ENCODE measurements around the gene SBF2. TPM values are rescaled to one million over a fixed set of nuclear protein-coding genes. Genes with fewer than 3 reads are reported as not detected.
"Not testable (repeated sequence)": the region's sequence is repeated elsewhere in the genome, so short reads cannot be mapped to it uniquely, and the experiment has no call there.

Gene SBF2
- polyA plus RNA-seq, 4 donors: 10.0 to 50.5 (median 15.1) TPM

- WGBS, 3 donors: 91 to 97% (median 96%) methylated on average over 5 of the region's 5 CpGs
- no peak overlapping the region for H3K4me3 ChIP-seq (ENCODE audit: low read depth in 1 of 3, low read length in 3 of 3)
- DNase-seq (no peak), FAIRE-seq (no peak)
- no peaks in the 10 kb centered on the region for H3K27me3 ChIP-seq (ENCODE audit: control insufficient read depth in 3 of 3, insufficient read depth in 3 of 3, low read length in 3 of 3)
- H3K36me3 ChIP-seq (ENCODE audit: control insufficient read depth in 3 of 3, insufficient read depth in 2 of 3, low read depth in 1 of 3, low read length in 3 of 3): peaks cover 0 to 6% (median 0%) of the 10 kb centered on the region in 3 donors
- peaks cover 0 to 2% of the 10 kb centered on the region in 2 donors for H3K9me3 ChIP-seq (ENCODE audit: control insufficient read depth in 2 of 2, insufficient read depth in 1 of 2, low read depth in 1 of 2, low read length in 1 of 2)
- no peak overlapping the region for H3K27ac ChIP-seq (ENCODE audit: low read depth in 1 of 3, low read length in 2 of 3)
- no peaks in the 10 kb centered on the region for H3K4me1 ChIP-seq (ENCODE audit: control insufficient read depth in 3 of 3, insufficient read depth in 2 of 3, low read depth in 1 of 3, low read length in 2 of 3)
Measured at GRCh38 chr11:9941991-9942390, 352.0 kb downstream of the SBF2 start.

GRCh38 chr11:9939150-9939549 lies 354.9 kb downstream of the SBF2 start:
- FAIRE-seq; H3K36me3 ChIP-seq (ENCODE audit: control insufficient read depth in 3 of 3, insufficient read depth in 2 of 3, low read depth in 1 of 3, low read length in 3 of 3); H3K4me1 ChIP-seq (ENCODE audit: control insufficient read depth in 3 of 3, insufficient read depth in 2 of 3, low read depth in 1 of 3, low read length in 2 of 3); H3K27me3 ChIP-seq (ENCODE audit: control insufficient read depth in 3 of 3, insufficient read depth in 3 of 3, low read length in 3 of 3); H3K9me3 ChIP-seq (ENCODE audit: control insufficient read depth in 2 of 2, insufficient read depth in 1 of 2, low read depth in 1 of 2, low read length in 1 of 2); DNase-seq; H3K4me3 ChIP-seq (ENCODE audit: low read depth in 1 of 3, low read length in 3 of 3); H3K27ac ChIP-seq (ENCODE audit: low read depth in 1 of 3, low read length in 2 of 3): not testable (repeated sequence)
- WGBS, 3 donors: 81 to 89% (median 83%) methylated on average over 11 of the region's 11 CpGs

DNA sequence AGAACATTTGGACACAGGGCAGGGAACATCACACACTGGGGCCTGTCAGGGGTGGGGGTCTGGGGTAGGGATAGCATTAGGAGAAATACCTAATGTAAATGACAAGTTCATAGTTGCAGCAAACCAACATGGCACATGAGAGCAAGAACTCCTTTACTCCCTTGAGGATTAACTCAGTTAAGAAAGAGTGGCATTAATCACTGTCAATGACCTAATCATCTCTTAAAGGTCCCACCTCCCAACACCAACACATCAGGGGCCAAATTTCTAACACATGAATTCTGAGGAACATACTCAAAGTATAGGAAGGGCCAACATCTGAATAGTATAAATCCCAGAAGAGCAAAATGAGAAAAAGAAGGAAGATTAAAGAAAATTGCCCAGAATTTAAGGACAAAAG lies 357.3 kb downstream of the SBF2 start:
- FAIRE-seq: no peak
- H3K27me3 ChIP-seq (ENCODE audit: control insufficient read depth in 3 of 3, insufficient read depth in 3 of 3, low read length in 3 of 3): no peaks in the 10 kb centered on the region

GRCh38 chr11:9932843-9933242 lies 361.2 kb downstream of the SBF2 start:
- not testable (repeated sequence) for DNase-seq; H3K4me3 ChIP-seq (ENCODE audit: low read depth in 1 of 3, low read length in 3 of 3); H3K27me3 ChIP-seq (ENCODE audit: control insufficient read depth in 3 of 3, insufficient read depth in 3 of 3, low read length in 3 of 3); H3K4me1 ChIP-seq (ENCODE audit: control insufficient read depth in 3 of 3, insufficient read depth in 2 of 3, low read depth in 1 of 3, low read length in 2 of 3); H3K27ac ChIP-seq (ENCODE audit: low read depth in 1 of 3, low read length in 2 of 3); H3K9me3 ChIP-seq (ENCODE audit: control insufficient read depth in 2 of 2, insufficient read depth in 1 of 2, low read depth in 1 of 2, low read length in 1 of 2); FAIRE-seq; H3K36me3 ChIP-seq (ENCODE audit: control insufficient read depth in 3 of 3, insufficient read depth in 2 of 3, low read depth in 1 of 3, low read length in 3 of 3)
- WGBS, 3 donors: 80 to 98% (median 92%) methylated on average over 2 of the region's 2 CpGs

More for the DNA sequence above, 357.3 kb downstream of the SBF2 start:
- no peak for DNase-seq
- Histone ChIP-seq H3K36me3 (ENCODE audit: control insufficient read depth in 3 of 3, insufficient read depth in 2 of 3, low read depth in 1 of 3, low read length in 3 of 3) (peaks cover 0 to 2% (median 0%) of the 10 kb centered on the region in 3 donors), H3K4me1 (ENCODE audit: control insufficient read depth in 3 of 3, insufficient read depth in 2 of 3, low read depth in 1 of 3, low read length in 2 of 3) (no peaks in the 10 kb centered on the region), H3K4me3 (ENCODE audit: low read depth in 1 of 3, low read length in 3 of 3) (no peak overlapping the region), H3K27ac (ENCODE audit: low read depth in 1 of 3, low read length in 2 of 3) (no peak overlapping the region), H3K9me3 (ENCODE audit: control insufficient read depth in 2 of 2, insufficient read depth in 1 of 2, low read depth in 1 of 2, low read length in 1 of 2) (no peaks in the 10 kb centered on the region)

GRCh38 chr11:9930562-9931331 lies 363.3 kb downstream of the SBF2 start:
- H3K4me1 ChIP-seq (ENCODE audit: control insufficient read depth in 3 of 3, insufficient read depth in 2 of 3, low read depth in 1 of 3, low read length in 2 of 3); H3K36me3 ChIP-seq (ENCODE audit: control insufficient read depth in 3 of 3, insufficient read depth in 2 of 3, low read depth in 1 of 3, low read length in 3 of 3); H3K9me3 ChIP-seq (ENCODE audit: control insufficient read depth in 2 of 2, insufficient read depth in 1 of 2, low read depth in 1 of 2, low read length in 1 of 2); FAIRE-seq; H3K27me3 ChIP-seq (ENCODE audit: control insufficient read depth in 3 of 3, insufficient read depth in 3 of 3, low read length in 3 of 3); H3K27ac ChIP-seq (ENCODE audit: low read depth in 1 of 3, low read length in 2 of 3); H3K4me3 ChIP-seq (ENCODE audit: low read depth in 1 of 3, low read length in 3 of 3): not testable (repeated sequence)
- peak in 1 of 2 donors; percentile 25 for DNase-seq
- WGBS, 3 donors: 82 to 89% (median 89%) methylated on average over 14 of the region's 14 CpGs

- no peak for FAIRE-seq
Measured at GRCh38 chr11:9927670-9928069, 366.3 kb downstream of the SBF2 start.

DNA sequence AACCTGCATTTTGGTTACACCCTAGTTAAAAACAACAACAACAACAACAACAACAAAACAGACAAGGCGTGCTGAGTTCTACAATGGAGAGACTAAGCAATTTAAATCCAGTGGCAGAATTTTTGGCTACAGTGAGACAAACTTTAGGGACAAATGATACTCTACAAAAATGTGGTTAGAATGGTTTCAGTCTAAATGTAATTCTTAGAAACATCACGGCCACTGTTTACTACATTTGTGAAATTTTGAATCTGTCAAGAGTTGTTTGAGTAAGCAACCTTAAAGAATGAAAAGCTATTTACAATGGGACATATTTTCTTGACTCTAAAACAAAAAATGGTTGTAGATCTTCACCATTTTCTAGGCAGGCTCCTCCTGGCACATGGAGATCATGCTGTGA lies 370.7 kb downstream of the SBF2 start:
- H3K4me3 ChIP-seq (ENCODE audit: low read depth in 1 of 3, low read length in 3 of 3): no peak overlapping the region
- FAIRE-seq (no peak), DNase-seq (no peak)
- no peaks in the 10 kb centered on the region for H3K4me1 ChIP-seq (ENCODE audit: control insufficient read depth in 3 of 3, insufficient read depth in 2 of 3, low read depth in 1 of 3, low read length in 2 of 3)
- H3K9me3 ChIP-seq (ENCODE audit: control insufficient read depth in 2 of 2, insufficient read depth in 1 of 2, low read depth in 1 of 2, low read length in 1 of 2): no peaks in the 10 kb centered on the region
- no peak overlapping the region for H3K27ac ChIP-seq (ENCODE audit: low read depth in 1 of 3, low read length in 2 of 3)
- no peaks in the 10 kb centered on the region for H3K27me3 ChIP-seq (ENCODE audit: control insufficient read depth in 3 of 3, insufficient read depth in 3 of 3, low read length in 3 of 3)
- 67 to 85% (median 81%) methylated on average over 2 of the region's 2 CpGs for WGBS, 3 donors
- no peaks in the 10 kb centered on the region for H3K36me3 ChIP-seq (ENCODE audit: control insufficient read depth in 3 of 3, insufficient read depth in 2 of 3, low read depth in 1 of 3, low read length in 3 of 3)

More at GRCh38 chr11:9927670-9928069, 366.3 kb downstream of the SBF2 start:
- Histone ChIP-seq H3K9me3 (ENCODE audit: control insufficient read depth in 2 of 2, insufficient read depth in 1 of 2, low read depth in 1 of 2, low read length in 1 of 2) (peaks cover 0 to 9% of the 10 kb centered on the region in 2 donors), H3K27me3 (ENCODE audit: control insufficient read depth in 3 of 3, insufficient read depth in 3 of 3, low read length in 3 of 3) (no peaks in the 10 kb centered on the region), H3K4me1 (ENCODE audit: control insufficient read depth in 3 of 3, insufficient read depth in 2 of 3, low read depth in 1 of 3, low read length in 2 of 3) (no peaks in the 10 kb centered on the region), H3K4me3 (ENCODE audit: low read depth in 1 of 3, low read length in 3 of 3) (no peak overlapping the region), H3K27ac (ENCODE audit: low read depth in 1 of 3, low read length in 2 of 3) (no peak overlapping the region), H3K36me3 (ENCODE audit: control insufficient read depth in 3 of 3, insufficient read depth in 2 of 3, low read depth in 1 of 3, low read length in 3 of 3) (peaks cover 0 to 9% (median 0%) of the 10 kb centered on the region in 3 donors)
- DNase-seq: no peak
- WGBS, 3 donors: 97 to 100% (median 98%) methylated on average over 1 of the region's 1 CpG

GRCh38 chr11:9922806-9923205 lies 371.2 kb downstream of the SBF2 start:
- H3K27me3 ChIP-seq (ENCODE audit: control insufficient read depth in 3 of 3, insufficient read depth in 3 of 3, low read length in 3 of 3): no peaks in the 10 kb centered on the region
- no peaks in the 10 kb centered on the region for H3K4me1 ChIP-seq (ENCODE audit: control insufficient read depth in 3 of 3, insufficient read depth in 2 of 3, low read depth in 1 of 3, low read length in 2 of 3)
- H3K4me3 ChIP-seq (ENCODE audit: low read depth in 1 of 3, low read length in 3 of 3): no peak overlapping the region
- 60 to 78% (median 77%) methylated on average over 4 of the region's 4 CpGs for WGBS, 3 donors
- H3K36me3 ChIP-seq (ENCODE audit: control insufficient read depth in 3 of 3, insufficient read depth in 2 of 3, low read depth in 1 of 3, low read length in 3 of 3): no peaks in the 10 kb centered on the region
- FAIRE-seq: no peak
- H3K27ac ChIP-seq (ENCODE audit: low read depth in 1 of 3, low read length in 2 of 3): no peak overlapping the region
- no peaks in the 10 kb centered on the region for H3K9me3 ChIP-seq (ENCODE audit: control insufficient read depth in 2 of 2, insufficient read depth in 1 of 2, low read depth in 1 of 2, low read length in 1 of 2)
- DNase-seq: no peak

- Histone ChIP-seq H3K9me3 (ENCODE audit: control insufficient read depth in 2 of 2, insufficient read depth in 1 of 2, low read depth in 1 of 2, low read length in 1 of 2) (no peaks in the 10 kb centered on the region), H3K4me1 (ENCODE audit: control insufficient read depth in 3 of 3, insufficient read depth in 2 of 3, low read depth in 1 of 3, low read length in 2 of 3) (no peaks in the 10 kb centered on the region), H3K36me3 (ENCODE audit: control insufficient read depth in 3 of 3, insufficient read depth in 2 of 3, low read depth in 1 of 3, low read length in 3 of 3) (peaks cover 0 to 4% (median 0%) of the 10 kb centered on the region in 3 donors), H3K27ac (ENCODE audit: low read depth in 1 of 3, low read length in 2 of 3) (no peak overlapping the region), H3K27me3 (ENCODE audit: control insufficient read depth in 3 of 3, insufficient read depth in 3 of 3, low read length in 3 of 3) (no peaks in the 10 kb centered on the region), H3K4me3 (ENCODE audit: low read depth in 1 of 3, low read length in 3 of 3) (no peak overlapping the region)
- 93 to 99% (median 93%) methylated on average over 3 of the region's 3 CpGs for WGBS, 3 donors
- DNase-seq (no peak), FAIRE-seq (no peak)
Measured at GRCh38 chr11:9916480-9916879, 377.5 kb downstream of the SBF2 start.

All from small intestine (tissue), 7 donors.